Heart left ventricle (tissue), 13 donors: ENCODE measurements around the gene OSBPL9.

Experiments
- POLR2A ChIP-seq, 2 donors: fragments of 450-650 bp; IDR thresholded peaks; one replicate each; pipeline ENCODE4 v1.6.1; 2017; ENCODE audit warnings: antibody characterized with exemption in 2 of 2, mild to moderate bottlenecking in 2 of 2, moderate library complexity in 2 of 2
- TF ChIP-seq, protein P1 (sequence below), 12 donors: fragments of 200-600 bp; sonication (generic) in 4 of 12; IDR thresholded peaks; one replicate each; pipeline versions ENCODE4 v1.5.0 to v1.8.0; 2018 to 2022; ENCODE audit warnings: antibody characterized with exemption in 12 of 12, mild to moderate bottlenecking in 5 of 12
- donor health status: ischemic (EF 13 %, LVEDD 7.1; RV severe dilation, severe dysfunction).
- donor health status: DM: no; HTN: yes; CAD: no.
- donor health status: DM: no; HTN: no; CAD: no.
- donor health status: ischemic (EF 25% LVEDD 6.9; RV normal size, moderate dysfunction).
- donor health status: ischemic (EF 25% LVEDD 5.7; RV mildly dilated, moderate dysfunction).
- donor health status: ischemic (EF 35%, LVEDD 5.7; RV mildly dilated, moderate dysfunction).
- donor health status: nonischemic (EF 11% LVEDD 7.7; RV severe dilation, severe dysfunction).
- donor health status: DM: yes; HTN: yes; CAD: no.
- donor health status: PGD.
- donor health status: ischemic (EF 29% LVEDD 5.4; RV normal size, mild dysfunction).
- donor health status: nonischemic (EF 23%, LVEDD 6.1; RV moderate dilation, normal function).

DNA sequence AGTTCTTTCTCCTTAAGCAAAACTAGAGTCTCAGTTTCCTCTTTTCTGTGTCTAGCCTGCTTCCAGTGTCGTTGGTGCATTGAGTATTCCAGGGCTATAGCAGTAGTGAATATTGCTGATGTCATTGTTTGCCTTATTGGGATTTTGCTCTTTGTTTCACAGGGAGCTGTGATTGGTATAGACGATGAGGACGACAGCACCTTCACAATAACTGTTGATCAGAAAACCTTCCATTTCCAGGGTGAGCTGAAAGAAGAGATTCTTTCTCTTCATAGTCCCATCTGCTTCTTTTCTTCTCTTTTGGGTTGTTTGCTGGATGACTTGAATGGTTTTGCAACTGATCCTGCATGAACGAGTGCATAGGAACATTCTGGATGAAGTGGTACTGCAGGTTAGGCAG lies 52.4 kb downstream of the OSBPL9 start:
- TF ChIP-seq, protein P1, sequence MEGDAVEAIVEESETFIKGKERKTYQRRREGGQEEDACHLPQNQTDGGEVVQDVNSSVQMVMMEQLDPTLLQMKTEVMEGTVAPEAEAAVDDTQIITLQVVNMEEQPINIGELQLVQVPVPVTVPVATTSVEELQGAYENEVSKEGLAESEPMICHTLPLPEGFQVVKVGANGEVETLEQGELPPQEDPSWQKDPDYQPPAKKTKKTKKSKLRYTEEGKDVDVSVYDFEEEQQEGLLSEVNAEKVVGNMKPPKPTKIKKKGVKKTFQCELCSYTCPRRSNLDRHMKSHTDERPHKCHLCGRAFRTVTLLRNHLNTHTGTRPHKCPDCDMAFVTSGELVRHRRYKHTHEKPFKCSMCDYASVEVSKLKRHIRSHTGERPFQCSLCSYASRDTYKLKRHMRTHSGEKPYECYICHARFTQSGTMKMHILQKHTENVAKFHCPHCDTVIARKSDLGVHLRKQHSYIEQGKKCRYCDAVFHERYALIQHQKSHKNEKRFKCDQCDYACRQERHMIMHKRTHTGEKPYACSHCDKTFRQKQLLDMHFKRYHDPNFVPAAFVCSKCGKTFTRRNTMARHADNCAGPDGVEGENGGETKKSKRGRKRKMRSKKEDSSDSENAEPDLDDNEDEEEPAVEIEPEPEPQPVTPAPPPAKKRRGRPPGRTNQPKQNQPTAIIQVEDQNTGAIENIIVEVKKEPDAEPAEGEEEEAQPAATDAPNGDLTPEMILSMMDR (IDR thresholded peaks at IDR 0.05) = no peak
- no peak for TF ChIP-seq POLR2A (IDR thresholded peaks at IDR 0.05)
